IPS-18c (cell line): ENCODE measurements around the gene PHF1.
A peak's percentile ranks its signal among the peaks of the same experiment; 100 is the strongest.

ENCODE experiments used
- H3K4me3 ChIP-seq: 2 replicates; pipeline ENCODE4 v1.7.0; 2013; ENCODE audit warnings: low read depth, mild to moderate bottlenecking, low read length, moderate library complexity; ENCODE audit not compliant: insufficient read depth
- H3K9me3 ChIP-seq: one replicate; pipeline ENCODE4 v1.6.1; 2013; ENCODE audit warnings: mild to moderate bottlenecking, low read length, moderate library complexity; ENCODE audit not compliant: control insufficient read depth, insufficient read depth

Gene PHF1

DNA sequence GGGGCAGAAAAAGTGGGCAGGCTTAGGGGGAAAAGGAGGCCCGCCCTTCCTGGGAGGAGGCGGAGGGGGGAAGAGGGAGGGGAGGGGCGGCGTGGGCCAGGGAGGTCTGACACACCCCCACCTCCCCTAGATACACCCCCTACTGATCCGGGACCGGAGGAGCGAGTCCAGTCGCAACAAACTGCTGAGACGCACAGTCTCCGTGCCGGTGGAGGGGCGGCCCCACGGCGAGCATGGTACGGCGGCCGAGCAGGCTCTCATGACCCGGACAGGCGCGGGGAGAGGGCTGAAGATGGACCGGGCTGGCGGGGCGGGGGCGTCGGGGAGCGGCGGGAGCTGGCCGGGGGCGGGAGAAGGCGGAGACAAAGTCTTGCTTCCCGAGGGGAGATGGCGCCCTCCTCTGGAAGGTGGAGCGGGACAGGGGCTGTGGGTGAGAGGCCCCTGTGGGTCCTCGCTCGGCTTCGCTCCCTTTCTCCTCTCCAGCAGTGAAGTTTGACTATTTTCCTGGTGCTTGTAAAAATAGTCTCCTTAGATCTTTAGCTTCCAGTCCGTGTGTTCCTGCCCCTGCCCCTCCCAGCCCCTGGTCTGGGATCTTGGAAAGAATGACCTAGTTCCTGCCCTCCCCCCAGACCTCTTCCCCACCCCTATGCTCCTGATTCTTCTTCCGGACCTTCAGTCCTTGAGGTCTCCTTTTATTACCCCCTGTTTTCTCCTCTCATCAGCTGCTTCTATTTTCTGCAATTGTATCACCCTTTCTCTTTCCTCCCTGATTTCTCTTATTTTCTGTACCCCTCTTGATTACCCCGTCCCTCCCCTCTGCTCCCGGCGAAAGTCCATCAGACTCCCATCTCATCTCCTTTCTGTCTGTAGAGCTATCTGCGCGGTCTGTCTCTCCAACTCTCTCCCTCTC, 15.1 kb downstream of the PHF1 start:
- H3K9me3 ChIP-seq, result no peaks in the 10 kb centered on the region
- peak overlapping the region; percentile 49 for H3K4me3 ChIP-seq

DNA sequence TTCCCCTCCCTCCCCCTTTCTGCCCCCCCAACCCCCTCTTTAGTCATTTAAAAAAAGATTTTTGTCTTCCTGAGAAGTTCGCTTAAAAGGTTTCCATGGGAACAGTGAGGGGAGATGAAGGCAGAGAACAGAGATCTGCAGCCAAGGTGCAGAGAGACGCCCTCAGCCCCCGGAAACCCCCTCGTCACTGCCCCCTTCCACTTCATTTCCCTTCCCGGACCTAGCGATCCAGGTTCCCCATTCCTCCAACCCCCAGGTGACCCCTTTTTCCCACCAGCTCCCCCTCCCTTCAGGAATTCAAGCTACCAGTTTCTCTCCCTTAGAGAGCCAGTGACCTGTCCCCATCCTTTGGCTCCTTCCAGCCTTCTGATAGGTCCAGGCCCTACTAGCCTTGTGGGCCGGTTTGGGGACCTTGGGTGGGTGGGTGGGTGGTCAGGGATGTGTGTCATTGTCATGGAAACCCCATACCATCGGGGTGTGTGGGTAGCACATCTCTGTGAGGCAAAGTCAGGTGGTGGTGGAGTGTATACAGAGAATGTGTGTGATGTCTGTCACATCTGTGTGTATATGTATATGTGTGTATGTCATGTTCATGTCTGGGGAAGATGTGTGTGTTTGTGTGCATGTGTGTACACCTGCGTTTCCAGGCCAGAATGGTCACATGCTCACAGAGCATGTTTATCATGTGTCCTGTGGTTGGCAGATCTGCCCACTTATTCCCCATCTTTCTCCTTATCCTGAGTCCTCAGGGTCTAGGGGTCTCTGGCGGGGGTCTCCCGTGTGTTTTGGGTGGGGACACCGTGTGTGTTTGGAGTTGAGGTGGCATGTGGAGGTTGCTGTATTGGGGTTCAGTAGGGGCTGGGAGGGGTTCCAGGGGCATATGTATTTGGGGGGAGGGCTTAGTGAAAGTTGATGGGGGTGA, 16.0 kb downstream of the PHF1 start:
- Histone ChIP-seq H3K9me3 (no peaks in the 10 kb centered on the region), H3K4me3 (peak overlapping the region; percentile 74)

DNA sequence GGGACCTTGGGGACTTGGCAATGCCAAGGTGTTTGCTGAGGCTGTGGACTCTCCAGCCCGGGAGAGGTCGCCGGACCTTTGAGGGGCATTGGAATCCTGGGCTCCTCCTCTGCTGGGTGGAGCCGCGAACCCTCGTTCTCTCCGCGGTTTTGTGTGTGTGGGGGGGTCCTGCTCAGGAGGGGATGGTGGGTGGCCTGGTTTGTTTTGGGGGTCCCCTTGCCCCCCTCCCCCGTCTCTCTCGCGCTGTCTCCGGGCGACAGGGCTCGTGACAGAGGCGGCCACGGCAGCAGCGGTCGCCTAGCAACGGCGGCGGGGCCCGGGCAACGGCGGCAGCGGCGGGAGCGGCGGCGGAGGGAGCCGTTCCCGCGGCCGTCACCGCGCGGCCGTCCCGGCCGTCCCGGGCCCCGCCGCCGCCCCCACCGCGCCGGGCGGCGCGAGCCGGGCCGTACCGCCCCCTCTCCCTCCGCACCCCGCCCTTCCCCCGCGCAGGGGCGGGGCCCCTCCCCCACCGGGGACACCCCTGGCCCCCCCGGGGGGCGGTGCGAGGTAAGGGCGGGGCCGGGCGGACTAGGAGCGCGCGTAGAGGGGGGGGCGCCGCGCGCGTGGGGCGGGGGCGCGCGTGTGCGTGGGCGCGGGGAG, 16.9 kb downstream of the PHF1 start:
- H3K9me3 ChIP-seq, result no peaks in the 10 kb centered on the region
- H3K4me3 ChIP-seq, result peak overlapping the region; percentile 74

DNA sequence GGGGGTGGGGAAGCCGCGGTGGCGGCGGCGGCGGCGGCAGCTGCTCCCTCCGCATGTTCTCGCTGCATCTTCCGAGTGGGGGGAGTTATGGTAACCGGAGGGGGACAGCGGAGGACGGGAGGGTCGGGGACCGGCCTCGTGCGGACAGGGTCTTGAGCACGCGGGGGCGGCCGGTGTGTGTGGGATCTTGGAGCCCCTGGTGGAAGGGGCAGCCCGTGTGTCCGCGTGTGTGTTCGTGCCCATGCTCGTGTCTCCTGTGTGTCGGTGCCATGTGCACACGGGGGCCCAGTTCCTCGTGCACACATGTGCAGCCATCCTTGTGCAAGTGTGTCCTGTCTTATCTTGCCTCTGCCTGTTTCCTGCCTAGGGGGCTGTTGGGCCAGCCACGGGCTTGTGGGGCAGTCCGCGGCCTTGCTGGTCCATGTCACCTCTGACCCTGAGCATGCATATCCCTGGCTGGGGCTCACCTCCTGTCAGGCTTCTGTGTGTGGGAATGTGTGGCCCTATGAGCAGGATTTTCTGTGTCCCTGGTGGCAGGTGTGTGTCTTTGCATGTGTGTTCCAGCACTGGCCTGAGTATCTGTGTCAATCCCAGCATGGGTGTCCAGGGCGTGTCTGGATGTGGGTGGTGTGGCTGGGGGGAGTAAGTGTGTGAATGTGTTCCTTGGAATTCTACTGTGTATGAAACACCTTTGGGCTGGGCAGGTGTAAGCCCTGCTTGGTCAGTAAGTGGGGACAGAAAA, 17.6 kb downstream of the PHF1 start:
- Histone ChIP-seq H3K4me3 (peak overlapping the region; percentile 49), H3K9me3 (no peaks in the 10 kb centered on the region)

DNA sequence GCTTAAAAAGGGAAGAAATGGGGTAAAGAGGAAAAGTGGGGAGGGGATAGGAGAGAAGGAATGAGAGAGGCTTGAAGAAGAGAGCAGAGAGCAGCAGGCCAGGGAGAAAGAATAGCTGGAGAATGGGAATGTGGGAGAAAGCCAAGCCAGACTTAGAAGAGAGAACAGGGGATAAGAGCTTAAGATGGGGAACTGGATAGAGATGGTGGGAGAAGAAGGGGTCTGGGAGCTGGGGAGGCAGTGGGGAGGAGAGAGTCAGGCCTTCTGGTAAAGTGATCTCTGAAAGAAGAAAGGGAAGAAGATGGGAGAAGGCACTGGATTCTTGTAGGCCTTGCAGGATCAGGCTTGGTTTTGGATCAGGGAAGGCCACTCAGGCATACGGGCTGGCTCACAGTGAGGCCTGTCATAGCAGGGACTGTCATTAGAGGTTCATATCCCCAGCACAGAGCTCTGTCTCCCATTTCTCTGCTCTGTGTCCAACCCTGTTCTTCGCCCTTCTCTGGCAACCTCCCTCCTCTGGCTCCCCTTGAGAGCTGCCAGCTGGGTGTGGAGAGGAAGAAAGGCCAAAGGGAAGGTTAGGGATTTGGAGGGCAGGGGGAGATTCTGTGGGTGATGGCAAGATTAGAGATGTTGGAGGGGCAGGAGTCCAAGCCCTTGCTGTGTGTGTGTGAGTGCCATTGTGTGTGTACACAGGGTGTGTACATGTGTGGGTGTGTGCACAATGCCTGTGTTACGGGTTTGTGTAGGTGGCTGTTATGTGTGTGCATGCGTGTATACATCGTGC, 18.3 kb downstream of the PHF1 start:
- no peaks in the 10 kb centered on the region for H3K9me3 ChIP-seq
- no peak overlapping the region for H3K4me3 ChIP-seq

DNA sequence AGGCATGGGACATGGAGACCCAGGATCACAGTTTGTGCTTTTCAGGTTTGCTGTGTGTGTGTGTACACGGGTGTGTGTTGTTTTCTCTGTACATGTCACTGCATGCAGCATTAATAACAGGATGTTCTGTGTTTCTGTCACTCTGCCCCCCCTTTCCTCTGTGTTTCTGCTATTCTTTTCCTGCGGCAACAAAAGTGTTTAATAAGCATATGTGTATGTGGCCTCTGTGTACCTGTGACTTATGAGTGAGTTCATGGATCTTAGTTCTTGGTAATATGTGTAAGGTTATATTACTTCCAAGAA, 18.9 kb downstream of the PHF1 start:
- H3K4me3 ChIP-seq, result no peak overlapping the region

DNA sequence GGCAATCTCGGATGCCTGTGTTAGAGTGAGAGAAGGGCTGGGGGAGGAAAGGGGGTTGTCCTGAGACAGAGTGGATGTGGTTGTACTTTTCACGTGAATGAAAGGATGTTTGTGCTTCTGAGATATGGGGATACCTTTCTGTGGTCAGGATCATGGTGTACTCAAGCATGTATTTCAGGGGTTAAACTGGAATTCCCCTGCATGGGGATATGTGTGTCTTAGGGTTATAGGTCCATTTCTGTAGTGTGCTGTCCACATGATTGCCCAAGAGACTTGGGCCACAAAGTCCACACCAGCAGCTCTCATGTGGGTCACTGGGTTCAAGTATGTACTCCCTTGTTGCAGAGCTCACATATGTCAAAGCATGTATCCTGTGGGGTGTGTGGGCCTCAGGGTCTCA, 19.5 kb downstream of the PHF1 start:
- Histone ChIP-seq H3K4me3 (0 out of 2 replicates have a peak overlapping the region, but pooled peaks have one; percentile 16), H3K9me3 (no peaks in the 10 kb centered on the region)

More for the DNA sequence above, 18.9 kb downstream of the PHF1 start:
- H3K9me3 ChIP-seq, result no peaks in the 10 kb centered on the region

DNA sequence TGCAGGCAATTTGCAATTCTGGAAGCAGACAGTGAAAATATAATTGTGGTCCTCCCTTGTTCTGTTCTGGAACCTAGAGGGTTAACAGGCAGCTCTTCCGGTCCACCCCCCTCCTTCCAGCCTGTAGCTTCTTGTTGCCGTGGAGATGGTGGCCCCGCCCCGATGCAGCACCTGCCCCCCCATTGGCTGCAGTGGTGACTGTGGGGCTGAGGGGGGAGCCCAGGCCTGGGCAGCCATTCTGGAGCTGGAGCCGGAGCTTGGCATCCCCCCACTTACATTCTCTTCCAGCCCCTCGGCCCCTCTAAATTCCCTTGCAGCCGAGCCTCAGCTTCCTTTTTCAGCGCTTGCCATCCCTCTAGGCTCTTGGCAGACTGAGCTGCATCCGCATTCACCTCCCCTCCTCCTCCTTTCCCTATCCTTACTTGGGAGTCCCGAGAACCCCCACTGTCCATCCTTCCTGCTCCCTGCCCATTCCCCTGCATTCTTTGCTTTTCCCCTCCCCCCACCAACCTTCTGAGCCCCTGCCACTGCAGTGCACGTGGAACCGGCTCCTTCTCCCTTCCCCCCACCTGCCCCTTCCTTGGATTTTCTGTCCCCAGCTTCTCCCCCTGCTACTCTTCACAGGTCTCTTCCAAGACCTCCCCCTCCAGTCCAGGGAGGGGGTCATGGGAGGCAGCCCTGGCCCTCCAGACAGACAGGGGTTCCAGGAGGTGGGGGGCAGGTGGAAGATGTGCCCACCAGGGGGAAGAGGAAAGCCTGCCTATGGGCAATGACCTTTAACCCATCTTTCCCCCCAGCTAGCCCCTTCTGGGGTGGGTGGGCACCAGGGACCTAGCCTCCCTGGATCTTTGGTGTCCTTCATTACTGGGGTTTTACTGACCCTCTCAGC, 20.4 kb downstream of the PHF1 start:
- Histone ChIP-seq H3K4me3 (peak overlapping the region; percentile 51), H3K9me3 (no peaks in the 10 kb centered on the region)

DNA sequence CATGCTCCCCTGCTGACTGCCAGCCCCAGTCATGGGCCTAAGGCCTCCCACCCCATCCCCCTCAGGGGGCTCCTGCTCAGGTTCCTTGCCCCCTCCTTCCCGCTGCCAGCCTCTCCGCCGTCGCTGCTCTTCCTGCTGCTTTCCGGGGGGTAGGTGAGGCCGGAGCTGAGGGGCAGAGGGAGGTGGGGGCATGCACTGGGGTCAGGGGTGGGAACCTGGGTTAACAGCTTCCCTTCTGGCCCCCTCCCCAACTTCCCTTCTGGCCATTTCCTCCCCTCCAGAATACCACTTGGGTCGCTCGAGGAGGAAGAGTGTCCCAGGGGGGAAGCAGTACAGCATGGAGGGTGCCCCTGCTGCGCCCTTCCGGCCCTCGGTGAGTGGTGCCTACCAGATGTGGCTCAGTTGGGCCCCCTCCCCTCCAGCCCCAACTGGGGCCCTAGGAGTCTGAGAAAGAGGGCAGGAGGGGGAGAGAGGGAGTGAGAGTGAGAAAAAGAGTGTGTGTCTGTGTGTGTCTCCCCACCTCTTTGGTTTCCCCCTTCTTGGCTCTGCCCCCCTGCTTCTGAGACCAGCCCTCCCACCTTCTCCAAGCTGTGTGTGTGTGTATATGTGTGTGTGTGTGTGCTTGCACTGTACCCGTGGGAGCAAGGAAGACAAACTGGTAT, 21.2 kb downstream of the PHF1 start:
- no peaks in the 10 kb centered on the region for H3K9me3 ChIP-seq
- H3K4me3 ChIP-seq, result peak overlapping the region; percentile 51

DNA sequence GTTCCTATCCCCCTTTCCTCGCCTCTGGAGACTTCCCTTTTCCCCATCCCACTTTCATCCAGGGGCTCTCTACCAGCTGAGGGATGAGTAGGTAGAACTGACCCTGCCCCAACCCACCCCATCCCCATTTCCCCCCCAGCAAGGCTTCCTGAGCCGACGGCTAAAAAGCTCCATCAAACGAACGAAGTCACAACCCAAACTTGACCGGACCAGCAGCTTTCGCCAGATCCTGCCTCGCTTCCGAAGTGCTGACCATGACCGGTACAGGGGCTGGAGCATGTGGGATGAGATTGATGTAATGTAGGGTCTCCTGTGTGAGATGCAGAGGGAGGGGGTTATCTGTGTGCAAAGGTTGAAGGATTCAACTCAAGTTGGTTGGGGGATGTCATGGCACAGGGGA, 21.7 kb downstream of the PHF1 start:
- peak overlapping the region; percentile 51 for H3K4me3 ChIP-seq
- no peaks in the 10 kb centered on the region for H3K9me3 ChIP-seq

DNA sequence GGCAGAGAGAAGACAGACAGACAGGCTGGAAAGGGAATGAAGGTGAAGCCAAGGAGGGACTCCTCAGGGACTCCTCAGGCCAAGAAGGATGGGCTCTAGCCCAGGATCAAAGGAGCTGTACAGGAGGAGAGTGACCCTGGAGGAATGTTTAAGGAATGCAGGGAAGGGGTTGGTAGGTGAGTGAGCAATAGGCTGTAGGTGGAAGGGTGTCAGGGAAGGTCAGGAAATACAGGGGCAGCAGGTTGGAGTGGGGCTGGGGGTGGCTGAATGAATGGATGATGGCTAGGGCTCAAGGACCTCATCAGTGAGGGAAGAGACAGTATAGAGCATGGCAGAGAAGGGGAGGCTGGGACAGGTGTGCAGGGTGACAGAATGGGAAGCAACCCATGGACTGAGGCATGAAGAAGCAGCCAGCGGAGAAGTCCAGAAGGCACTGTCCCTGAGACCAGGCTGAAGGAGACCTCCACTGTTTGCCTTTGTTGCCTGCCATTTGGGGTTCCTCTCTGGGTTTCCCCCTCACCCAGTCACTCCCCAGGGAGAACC, 22.3 kb downstream of the PHF1 start:
- Histone ChIP-seq H3K9me3 (no peaks in the 10 kb centered on the region), H3K4me3 (peak overlapping the region; percentile 51)

DNA sequence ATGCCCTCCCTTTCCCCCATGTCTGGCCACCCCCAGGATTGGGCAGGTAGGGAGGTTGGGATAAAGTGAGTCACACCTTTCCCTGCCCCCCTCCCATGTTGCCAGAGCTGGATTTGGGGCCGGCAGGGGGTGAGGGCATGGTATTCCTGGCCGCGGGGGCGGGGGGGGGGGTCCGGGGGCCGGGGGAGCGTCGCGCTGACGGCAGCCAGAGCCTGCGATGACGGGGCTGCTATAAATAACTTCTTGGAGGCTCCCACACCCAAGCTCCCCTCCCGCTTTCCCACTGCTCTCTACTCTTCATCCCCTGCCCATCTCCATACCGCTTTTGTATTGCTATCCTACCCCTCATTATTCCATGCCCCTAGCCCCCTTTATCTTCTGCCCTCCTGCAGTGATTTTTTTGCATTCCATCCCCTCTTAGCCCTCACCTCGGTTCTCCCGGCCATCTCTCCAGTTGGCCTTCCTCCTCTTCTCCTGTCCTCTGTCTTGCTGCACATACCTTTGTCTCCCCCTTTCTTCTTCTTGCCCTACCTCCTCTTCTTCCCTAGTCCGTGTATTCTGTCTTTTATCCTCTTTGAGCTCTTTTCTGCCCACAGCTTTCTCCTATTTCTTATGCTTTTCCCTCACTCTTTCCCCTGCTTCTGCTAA, 22.9 kb downstream of the PHF1 start:
- Histone ChIP-seq H3K4me3 (peak overlapping the region; percentile 34; the same call in 1 of the 2 replicates), H3K9me3 (no peaks in the 10 kb centered on the region)

DNA sequence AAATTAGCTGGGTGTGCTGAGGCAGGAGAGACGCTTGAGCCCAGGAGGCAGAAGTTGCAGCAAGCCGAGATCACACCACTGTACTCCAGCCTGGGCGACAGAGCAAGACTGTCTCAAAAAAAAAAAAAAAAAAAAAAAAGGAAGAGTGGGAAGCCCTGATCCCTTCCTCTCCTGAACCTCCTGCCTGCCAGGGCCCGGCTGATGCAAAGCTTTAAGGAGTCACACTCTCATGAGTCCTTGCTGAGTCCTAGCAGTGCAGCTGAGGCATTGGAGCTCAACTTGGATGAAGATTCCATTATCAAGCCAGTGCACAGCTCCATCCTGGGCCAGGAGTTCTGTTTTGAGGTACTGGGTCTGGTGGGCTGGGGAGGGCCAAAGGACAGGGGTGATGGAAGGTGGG, 24.1 kb downstream of the PHF1 start:
- no peak overlapping the region; the same call in 1 of the 2 replicates for H3K4me3 ChIP-seq

DNA sequence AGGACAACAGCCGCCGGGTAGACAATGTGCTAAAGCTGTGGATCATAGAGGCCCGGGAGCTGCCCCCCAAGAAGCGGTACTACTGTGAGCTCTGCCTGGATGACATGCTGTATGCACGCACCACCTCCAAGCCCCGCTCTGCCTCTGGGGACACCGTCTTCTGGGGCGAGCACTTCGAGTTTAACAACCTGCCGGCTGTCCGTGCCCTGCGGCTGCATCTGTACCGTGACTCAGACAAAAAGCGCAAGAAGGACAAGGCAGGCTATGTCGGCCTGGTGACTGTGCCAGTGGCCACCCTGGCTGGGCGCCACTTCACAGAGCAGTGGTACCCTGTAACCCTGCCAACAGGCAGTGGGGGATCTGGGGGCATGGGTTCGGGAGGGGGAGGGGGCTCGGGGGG, 26.9 kb downstream of the PHF1 start:
- Histone ChIP-seq H3K4me3 (no peak overlapping the region), H3K9me3 (no peaks in the 10 kb centered on the region)

More for the DNA sequence above, 24.1 kb downstream of the PHF1 start:
- H3K9me3 ChIP-seq, result no peaks in the 10 kb centered on the region
